ENCODE measurements around the gene AARS2.
A peak's percentile ranks its signal among the peaks of the same experiment; 100 is the strongest.

The AARS2 gene

GRCh38 chr6:44257025-44257752 lies 56.0 kb downstream of the AARS2 start, which contains the start of gene SLC35B2:
TSS of gene SLC35B2 (minus strand) at chr6:44257528. CDS start at chr6:44257410, 118 bp downstream.
- peak; percentile 76 to 96 (median 91) for DNase-seq
- intact Hi-C loops (cut with DNase I): no loop called here

- intact Hi-C loops (cut with DNase I): no loop called here
Observed at GRCh38 chr6:44256775-44257024, 56.4 kb downstream of the AARS2 start.

DNA sequence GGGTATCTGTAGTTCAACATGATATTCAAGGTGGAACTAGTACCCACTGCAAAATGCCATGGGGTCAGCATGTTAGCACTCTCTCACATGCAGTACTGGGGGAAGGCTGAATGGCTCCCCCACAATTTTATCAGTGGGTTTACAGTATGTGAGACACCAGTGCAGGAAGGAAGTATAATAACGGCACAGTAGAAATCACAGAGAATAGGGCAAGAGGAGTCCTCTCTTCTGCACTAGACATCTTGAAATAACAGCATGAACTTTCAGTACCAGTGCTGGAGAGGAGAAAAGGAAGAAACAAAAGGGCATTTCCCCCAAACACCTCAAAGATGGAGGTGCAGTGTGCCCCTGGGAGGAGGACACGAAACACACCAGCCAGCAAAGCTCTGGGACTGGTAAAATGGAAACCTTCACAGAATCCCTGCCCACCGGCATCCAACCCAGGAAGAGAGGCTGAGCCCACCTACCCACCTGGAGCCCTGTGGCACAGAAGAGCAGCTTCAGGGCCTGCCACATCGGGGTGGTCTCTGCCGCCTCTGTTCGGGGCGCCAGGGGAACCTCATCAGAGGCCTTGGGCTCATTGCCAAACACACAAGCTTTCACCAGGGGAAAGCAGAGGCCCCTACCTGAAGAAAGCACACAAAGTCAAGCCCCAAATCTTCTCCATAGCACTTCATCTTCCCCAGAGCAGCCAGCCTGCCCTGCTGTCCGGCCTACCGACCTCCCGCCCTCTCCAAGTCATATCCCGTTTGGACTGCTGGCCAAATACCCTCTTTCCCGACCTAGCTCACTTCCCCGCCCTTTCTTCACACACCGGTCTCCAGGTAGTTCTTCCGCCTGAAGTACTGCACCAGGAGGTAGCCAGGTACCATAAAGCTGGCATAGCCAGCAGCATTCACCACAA lies 57.0 kb downstream of the AARS2 start:
- intact Hi-C loops (cut with DNase I): no loop called here
- no peak for DNase-seq

More at GRCh38 chr6:44256775-44257024, 56.4 kb downstream of the AARS2 start:
- no peak for DNase-seq

- intact Hi-C loops (cut with DNase I): no loop called here
- no peak for DNase-seq
Observed at GRCh38 chr6:44255105-44255808, 57.9 kb downstream of the AARS2 start.

GRCh38 chr6:44254191-44255104 lies 58.7 kb downstream of the AARS2 start:
- intact Hi-C loops (cut with DNase I): no loop called here

GRCh38 chr6:44253307-44254101 lies 59.6 kb downstream of the AARS2 start:
- intact Hi-C loops (cut with DNase I): no loop called here
- peak in 10 of 42 donors; percentile 32 to 75 (median 51) for DNase-seq

More at GRCh38 chr6:44254191-44255104, 58.7 kb downstream of the AARS2 start:
- DNase-seq: peak in 1 of 42 donors; percentile 61

DNA sequence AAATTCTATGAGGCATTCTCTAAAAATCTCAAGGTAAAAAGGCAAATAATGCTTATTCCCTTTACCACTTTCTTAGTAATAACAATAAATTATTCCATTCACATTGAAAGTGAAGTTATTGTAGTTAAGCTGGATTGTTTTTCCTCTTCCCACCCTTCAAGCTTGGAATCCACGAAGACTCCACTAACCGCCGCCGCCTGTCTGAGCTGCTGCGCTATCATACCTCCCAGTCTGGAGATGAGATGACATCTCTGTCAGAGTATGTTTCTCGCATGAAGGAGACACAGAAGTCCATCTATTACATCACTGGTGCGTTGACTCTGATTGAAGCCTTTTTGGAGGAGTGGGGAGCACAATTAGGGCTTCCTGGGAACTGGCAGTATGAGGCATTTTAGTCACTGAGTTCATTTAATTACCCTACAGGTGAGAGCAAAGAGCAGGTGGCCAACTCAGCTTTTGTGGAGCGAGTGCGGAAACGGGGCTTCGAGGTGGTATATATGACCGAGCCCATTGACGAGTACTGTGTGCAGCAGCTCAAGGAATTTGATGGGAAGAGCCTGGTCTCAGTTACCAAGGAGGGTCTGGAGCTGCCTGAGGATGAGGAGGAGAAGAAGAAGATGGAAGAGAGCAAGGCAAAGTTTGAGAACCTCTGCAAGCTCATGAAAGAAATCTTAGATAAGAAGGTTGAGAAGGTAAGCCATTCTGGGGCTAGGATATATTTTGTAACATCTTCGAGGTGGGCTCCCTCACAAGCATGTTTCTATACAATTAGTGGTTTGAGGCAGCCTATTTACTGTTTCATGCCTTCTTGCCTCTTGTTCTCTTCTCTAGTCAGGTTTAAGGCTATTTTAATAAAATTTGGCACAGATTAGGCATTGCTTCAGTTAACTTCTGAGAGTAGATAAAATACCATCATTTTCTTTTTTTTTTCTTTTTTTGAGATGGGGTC lies 61.3 kb downstream of the AARS2 start:
- DNase-seq: peak in 1 of 42 donors; percentile 27

DNA sequence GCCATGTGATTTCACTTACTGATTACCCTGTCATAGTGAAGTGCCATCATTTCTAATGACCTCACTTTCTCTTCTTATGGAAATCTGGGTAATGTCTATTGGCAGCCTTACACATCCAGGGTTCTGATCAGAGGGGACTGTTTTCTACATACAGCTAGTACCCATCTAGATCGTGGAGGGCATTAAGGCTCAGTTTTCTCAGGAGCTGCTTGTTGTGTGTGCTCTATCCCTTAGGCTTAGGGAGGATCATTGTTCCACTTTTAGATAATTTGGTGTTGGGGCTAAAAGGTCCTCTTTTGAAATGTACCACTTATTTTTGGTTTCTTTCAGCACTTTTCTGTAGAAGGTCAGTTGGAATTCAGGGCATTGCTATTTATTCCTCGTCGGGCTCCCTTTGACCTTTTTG lies 62.4 kb downstream of the AARS2 start:
- intact Hi-C loops (cut with DNase I): no loop called here
- no peak for DNase-seq

More for the DNA sequence above, 61.3 kb downstream of the AARS2 start:
- intact Hi-C loops (cut with DNase I): no loop called here

- intact Hi-C loops (cut with DNase I): no loop called here
- no peak for DNase-seq
Observed at GRCh38 chr6:44250067-44250717, 63.0 kb downstream of the AARS2 start.

Measured in head of caudate nucleus (tissue), 42 donors.